NCI-H774 (cell line): ENCODE data around the gene ZBTB20.
A peak's percentile ranks its signal among the peaks of the same experiment; 100 is the strongest.

Source experiments
- DNase-seq: peaks from one replicate; lab custom pipeline; 2025; lab: John Stamatoyannopoulos, UW

The ZBTB20 gene

GRCh38 chr3:114672692-114673447 is 474.2 kb downstream of the ZBTB20 start:
- no peak for DNase-seq

DNA sequence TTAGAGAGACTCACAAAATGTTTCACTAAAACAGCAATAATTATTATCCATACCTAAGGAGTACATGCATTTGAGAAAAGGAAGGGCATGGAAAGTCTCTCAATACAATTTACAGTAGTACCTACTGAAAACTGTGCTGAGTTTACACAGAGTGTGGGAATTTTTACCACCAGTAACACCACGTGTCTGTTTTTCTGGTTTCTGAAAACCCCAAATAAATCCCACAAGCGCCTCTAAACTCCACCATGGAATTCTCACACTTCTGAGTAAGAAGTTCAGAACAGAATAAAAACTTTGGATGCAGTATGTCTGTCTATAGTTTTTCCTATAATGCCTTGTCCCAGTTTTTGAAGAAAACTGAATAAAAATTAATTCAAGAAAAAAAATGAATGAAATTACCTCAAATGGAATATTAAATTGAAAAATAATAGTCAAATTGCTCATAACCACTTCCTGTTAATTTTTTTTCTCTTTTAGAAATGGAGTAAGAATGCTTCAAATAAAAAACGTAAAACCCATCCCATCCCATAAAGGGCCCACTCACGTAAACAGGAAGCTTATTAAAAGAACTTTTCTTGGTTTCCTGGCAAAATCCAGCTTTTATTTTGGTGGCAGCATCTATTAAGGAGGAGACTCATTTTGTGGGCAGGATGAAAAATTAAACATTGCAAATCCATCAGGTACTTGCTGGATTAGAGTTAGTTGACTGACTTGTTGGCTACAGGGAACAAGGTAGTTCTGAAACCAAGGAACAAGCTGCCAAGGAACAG is 475.2 kb downstream of the ZBTB20 start:
- no peak for DNase-seq

DNA sequence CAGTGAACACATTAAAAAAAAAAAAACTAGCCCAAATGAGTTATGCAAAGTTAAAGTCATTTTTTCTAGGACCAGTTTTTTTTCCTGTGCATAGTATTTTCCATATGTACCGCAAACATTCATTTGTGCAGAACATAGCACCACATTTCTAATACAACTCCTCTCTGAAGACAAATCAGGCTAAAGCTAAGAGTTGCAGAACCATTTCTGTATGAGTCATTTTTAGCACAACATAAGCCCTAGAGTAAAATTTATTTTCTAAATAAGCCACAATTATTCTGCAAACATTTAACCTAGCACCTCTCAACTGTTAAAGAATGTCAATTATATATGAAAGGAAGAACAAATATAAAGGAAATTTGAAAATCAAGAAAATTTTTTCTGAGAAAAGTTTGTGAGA is 477.5 kb downstream of the ZBTB20 start:
- no peak for DNase-seq

GRCh38 chr3:114668099-114668498 is 479.0 kb downstream of the ZBTB20 start:
- DNase-seq = peak; percentile 17

DNA sequence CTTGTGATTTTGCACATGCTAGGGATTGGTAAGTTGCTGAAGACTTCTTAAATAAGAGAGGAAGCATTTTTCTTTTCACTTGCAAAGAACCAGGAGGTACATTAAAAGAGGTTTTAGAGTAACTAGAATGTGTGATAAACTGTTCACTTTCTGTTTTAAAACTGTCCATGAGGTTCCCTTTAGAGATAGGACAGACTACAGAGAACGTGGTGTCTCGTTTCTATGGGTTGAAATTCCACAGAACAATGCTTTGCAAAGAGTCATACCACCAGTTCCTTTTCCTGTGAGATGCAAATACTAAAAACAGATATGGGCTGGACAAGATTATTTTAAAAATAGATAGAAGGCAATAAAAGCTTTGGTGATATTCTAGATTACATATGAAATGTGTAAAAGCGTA is 480.5 kb downstream of the ZBTB20 start:
- no peak for DNase-seq

GRCh38 chr3:114664006-114664405 is 483.1 kb downstream of the ZBTB20 start:
- no peak for DNase-seq

GRCh38 chr3:114660808-114661207 is 486.3 kb downstream of the ZBTB20 start:
- no peak for DNase-seq

DNA sequence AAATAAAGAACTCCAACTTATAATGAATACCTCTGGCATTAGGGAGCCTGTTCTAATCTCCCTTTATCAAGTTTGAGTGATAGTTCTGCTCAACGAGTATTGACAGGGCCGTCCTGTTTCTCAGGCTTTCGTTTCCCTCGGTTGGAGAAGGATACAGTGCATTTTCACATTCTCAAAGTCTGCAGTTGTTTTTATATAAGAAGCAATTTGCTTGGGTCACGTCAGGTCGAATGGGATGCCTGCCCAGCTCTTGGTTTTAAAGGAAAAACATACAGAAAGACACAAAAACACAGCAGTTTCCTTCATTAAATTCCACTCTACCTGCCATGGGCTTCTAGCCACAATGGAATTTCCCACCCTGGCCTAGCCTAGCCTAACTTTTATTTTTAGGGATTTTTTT is 487.0 kb downstream of the ZBTB20 start:
- no peak for DNase-seq

DNA sequence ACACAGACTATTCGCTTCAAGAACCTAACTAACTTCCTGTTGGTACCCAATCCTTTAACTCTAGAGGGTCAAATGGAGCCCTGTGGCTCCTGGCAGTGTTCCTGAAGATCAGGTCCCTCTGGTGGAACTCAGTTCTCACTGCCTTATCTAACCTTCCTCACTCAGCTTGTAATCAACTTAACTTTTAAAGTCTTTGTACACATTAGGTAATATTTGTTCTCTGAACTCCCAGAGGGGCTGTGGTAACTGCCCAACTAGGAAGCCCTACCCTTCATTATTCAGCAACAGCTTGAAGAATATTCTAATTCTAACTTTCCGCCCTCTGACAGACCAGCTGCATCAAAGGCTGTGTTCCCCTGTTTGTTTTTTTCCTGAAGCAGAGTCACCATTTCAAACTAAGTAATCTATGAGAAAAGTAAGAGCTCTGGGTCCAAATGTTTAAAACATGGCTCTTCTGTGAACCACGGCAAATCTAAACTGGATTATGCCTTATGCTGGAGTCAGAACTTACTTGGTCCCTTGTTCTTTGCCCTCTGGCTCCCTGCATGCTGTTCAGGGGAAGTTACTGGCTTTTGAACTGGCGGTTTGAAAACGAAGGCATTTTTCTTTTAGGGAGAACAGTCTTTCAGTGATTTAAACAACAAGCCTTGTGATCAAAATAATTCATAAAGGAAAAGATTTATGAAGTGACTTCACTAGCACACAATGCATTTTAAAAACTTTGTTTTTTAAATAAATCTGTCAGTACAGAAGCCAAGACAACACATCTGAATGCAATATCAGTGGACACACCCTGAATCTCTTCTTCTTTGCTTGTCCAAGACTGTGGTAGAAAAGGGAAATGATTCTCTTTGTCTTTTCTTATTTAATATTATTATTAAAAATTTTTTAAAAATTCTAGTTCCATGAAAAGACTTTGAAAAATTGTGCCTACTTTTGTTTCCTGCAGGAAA is 487.7 kb downstream of the ZBTB20 start:
- DNase-seq = no peak

DNA sequence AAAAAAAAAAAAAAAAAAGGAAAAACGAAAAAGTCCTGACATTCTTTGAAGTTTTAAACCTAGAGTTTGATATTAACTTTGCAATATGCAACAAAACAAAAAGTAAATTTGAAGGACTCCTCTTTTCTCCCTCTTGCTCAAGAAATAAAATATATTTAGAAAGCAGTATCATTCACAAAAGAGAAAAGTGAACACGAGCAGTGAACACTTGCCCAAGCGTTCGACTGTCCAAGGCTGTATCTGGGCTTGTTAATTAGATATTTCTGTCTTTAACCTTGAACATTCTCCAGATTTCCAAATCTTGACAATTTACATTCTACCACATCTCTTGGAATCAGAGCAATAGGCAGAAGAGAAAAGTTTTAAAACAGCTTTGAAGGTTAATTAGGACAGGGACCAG is 495.5 kb downstream of the ZBTB20 start:
- DNase-seq = no peak

- DNase-seq = no peak
Observed at GRCh38 chr3:114650808-114651207, 496.3 kb downstream of the ZBTB20 start.

GRCh38 chr3:114649331-114649730 is 497.8 kb downstream of the ZBTB20 start:
- DNase-seq = no peak

DNA sequence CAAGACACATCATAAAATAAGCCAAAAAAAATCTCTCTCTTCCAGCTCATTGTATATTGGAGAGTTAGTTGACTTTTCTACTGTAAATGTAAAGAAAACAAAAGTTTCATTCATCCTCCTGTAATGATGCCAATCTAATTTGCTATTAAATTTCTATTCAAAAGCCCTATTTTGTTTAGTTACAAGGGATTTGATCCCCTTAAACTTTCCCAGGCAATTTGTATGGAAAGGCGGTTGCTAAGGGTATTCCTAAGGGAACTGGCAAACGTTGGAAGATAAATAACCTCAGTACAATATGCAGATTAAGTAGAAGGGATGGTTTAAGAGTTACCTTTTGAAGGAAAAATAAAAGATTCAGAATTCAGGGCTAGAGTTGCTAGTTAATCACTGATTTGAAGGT is 500.6 kb downstream of the ZBTB20 start:
- DNase-seq = no peak

DNA sequence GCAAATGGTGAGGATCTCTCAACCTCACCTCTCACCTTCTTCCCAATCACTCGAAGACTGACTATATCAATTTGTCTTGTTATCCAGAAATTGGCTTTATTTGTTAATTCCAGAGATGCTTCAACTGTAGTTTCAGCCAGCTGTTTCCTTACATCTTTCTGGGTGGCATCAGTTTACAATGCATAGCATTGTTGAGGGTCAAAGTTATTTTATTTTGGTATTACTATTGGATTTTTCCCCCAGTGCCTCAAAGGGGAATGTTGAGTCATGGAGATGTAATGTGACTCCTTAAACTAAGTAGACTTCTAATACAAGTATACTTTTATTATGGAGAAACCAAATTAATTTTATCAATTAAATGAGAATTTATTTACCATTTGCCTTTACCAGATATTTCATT is 501.7 kb downstream of the ZBTB20 start:
- no peak for DNase-seq

DNA sequence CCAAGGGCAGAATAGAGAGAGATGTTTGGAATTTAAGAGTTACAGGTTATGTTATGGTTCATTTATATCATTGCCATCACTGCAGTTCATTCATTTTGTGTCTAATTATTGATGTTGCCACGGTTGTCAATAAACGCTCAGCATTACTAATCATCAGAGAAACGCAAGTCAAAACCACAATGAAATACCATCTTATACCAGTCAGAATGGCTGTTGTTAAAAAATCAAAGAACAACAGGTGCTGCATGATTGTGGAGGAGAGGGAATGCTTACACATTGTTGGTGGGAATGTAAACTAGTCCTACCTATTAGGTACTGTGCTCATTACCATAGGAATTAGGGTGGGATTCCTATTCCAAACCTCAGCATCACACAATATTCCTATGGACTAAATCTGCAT is 502.7 kb downstream of the ZBTB20 start:
- DNase-seq = no peak

- DNase-seq = no peak
Observed at GRCh38 chr3:114642951-114643741, 503.9 kb downstream of the ZBTB20 start.

GRCh38 chr3:114640126-114640525 is 507.0 kb downstream of the ZBTB20 start:
- DNase-seq = no peak

GRCh38 chr3:114639171-114639570 is 507.9 kb downstream of the ZBTB20 start:
- no peak for DNase-seq

DNA sequence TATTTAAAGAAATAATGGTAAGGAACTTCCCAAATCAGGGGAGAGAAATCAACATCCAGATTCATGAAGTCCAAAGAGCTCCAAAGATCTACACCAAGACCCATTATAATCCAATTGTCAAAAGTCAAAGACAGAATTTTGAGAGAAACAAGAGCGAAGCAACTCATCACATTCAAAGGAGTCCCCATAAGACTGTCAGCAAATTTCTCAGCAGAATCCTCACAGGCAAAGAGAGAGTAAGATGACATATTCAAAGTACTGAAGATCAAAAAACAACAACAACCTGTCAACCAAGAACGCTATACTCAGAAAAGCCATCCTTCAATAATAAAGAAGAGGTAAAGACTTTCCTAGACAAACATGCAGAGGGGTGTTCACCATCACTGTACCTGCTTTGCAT is 511.2 kb downstream of the ZBTB20 start:
- DNase-seq = no peak

- no peak for DNase-seq
Observed at GRCh38 chr3:114634635-114635034, 512.5 kb downstream of the ZBTB20 start.

GRCh38 chr3:114632757-114633424 is 514.2 kb downstream of the ZBTB20 start:
- no peak for DNase-seq
